GM21447 (cell line): ENCODE data around the gene SH3RF3.

Experiments used
- ATAC-seq: cut with Tn5 transposase; IDR thresholded peaks from one replicate; pipeline ENCODE4 v1.9.1; 2021; ENCODE audit not compliant: unreplicated experiment

Gene SH3RF3

DNA sequence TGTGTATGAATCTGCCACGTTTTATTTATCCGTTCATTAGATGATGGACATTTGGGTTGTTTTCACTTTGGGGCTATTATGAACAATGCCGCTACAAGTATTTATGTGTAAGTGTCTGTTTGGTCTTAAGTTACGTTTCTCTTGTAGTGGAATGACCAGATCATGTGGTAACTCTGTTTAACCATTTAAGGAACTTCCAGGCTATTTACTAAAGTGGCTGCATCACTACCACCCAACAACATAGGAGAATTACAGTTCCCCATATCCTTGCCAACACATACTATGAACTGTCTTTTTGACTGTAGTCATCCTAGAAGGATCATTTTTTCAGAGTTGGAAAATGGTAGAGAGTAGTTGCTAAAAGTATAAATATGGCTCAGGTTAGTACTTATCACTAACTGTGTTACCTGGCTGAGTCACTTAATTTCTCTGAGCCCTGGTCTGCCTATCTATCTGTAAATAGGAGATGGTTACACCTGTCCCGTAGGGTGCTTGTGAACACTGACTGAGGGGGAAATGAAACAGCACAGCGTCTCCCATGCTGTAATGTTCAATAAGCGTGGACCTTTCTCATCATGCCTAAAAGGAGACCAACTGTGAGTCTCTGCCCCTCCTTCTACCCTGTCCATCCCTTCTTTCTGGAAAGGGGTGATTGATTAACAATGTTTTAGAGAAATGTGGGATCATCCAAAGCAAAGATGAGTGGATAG, 103.1 kb downstream of the SH3RF3 start:
- no peak for ATAC-seq

DNA sequence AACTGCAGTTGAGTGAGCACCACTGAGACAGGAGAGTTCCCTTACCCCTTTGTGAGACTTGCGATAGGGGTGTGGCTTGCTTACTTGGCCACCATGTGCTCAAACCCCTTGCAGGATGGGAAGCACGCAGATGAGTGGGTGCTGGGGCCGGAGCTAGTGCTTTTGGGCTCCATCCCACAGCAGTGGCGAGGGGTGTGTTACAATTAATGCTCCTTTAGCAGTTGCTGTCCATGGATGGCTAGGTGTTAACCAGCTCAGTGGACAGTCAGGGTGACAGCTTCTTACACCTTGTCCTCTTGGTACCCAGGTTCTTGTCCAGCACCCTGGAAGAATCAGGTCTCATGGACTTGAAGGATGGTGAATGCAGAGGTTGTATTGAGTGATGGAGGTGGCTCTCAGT, 103.9 kb downstream of the SH3RF3 start:
- no peak for ATAC-seq

DNA sequence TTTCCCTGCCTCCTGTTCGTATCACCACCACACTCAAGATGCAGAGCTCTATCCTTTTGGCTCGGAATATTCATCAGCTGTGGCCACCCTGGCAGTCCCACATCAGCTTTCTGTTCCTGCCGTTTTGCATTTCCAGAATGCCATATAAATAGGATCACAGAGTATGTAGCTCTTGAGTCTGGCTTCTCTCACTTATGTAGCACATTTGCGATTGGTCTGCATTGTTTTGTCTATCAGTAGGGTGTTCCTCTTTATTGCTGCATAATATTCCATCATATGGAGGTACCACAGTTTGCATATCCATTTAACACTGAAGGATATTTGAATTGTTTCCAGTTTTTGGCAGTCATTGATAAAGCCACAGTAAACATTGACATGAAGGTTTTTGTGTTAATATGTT, 104.6 kb downstream of the SH3RF3 start:
- no peak for ATAC-seq

- no peak for ATAC-seq
Measured at GRCh38 chr2:109234355-109234754, 105.3 kb downstream of the SH3RF3 start.

DNA sequence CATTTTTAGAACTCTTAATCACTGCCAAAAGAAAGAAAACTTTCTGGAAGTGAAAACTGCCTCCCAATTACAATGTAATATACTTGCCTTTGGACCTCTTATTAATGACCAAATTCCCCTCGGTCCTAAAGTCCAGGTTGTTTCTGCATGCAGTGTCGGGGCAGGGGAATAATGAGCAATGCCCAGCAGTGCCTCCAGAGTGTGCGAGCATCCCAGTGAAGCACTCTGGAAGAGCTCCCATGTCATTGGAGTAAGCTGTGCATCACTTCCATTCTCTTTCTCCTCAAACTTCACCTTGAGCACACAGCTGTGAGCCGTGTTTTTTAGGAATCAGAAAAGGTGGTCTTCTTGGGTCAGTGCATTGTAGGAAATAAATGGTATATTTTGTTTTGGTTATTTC, 107.1 kb downstream of the SH3RF3 start:
- ATAC-seq, result no peak

DNA sequence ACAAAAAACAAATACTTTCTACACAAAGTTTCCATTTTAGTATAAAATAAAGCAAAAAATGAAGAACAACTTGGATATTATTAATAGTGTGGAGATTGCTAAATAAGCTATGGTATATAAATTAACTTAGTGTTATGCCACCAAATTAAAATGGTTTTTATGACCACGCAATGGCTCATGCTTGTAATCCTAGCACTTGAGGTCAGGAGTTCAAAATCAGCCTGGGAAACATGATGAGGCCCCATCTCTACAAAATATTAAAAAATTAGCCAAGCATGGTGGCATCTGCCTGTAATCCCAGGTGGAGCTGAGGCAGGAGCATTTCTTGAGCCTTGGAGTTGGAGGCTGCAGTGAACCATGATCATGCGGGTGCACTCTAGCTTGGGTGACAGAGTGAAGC, 108.8 kb downstream of the SH3RF3 start:
- no peak for ATAC-seq

GRCh38 chr2:109238580-109238979, 109.6 kb downstream of the SH3RF3 start:
- ATAC-seq, result peak; percentile 98

GRCh38 chr2:109239720-109240119, 110.7 kb downstream of the SH3RF3 start:
- ATAC-seq, result no peak

DNA sequence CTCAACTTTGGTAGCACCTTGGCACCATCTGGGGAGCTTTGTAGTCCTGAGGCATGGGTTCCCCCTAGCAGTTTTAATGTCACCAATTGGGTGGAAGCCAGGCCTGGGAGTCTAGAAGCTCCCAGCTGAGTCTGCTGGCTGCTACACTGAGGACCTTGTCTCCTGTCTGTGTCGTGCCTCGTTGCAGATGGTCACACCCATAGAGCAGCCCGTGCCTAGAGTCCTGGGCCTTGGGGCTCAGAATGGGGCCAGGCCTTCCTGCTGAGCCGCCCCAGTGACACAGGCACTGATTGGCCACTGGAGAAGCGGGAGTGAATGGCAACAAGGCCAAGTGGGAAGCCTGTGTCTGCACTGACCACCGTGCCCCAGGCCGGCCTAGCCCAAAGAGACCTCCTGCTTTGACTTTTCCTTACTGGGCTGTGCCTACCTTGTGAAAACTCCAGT, 113.2 kb downstream of the SH3RF3 start:
- ATAC-seq, result no peak

GRCh38 chr2:109242654-109243331, 113.8 kb downstream of the SH3RF3 start:
- no peak for ATAC-seq

DNA sequence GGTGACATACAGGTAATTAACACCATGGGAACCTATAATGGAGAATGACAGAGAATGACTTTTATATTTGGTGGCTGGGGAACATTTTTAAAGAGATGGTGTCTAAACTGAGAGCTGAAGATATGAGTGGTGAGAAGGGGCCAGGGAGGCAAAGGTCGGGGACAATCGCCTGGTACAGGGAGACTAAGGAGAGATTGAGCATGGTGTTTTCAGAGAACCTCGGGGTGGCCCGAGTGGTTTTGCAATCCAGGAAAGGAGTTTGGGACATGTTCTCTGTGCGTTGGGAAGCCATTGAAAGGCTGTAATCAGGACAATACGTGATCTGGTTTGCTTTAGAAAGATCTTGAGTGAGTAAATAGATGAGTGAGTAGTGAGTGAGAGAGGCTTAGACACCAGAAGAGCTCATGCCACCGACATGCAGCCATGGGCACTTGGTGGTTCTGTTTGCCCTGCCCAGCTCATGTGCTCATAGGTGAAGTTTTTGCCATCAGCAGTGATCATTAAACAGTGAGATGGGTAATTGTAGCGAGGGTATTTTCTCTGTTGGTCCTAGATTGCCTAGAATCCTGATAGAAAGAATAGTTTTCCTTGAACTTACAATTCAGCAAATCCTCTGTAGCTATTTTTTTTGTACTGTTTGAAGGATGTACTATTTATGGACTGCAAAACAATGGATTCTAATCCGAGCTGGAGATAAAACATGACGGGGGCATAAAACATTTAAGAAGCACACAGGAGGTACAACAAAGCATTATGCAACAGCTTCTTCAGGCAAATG, 114.7 kb downstream of the SH3RF3 start:
- ATAC-seq, result no peak

DNA sequence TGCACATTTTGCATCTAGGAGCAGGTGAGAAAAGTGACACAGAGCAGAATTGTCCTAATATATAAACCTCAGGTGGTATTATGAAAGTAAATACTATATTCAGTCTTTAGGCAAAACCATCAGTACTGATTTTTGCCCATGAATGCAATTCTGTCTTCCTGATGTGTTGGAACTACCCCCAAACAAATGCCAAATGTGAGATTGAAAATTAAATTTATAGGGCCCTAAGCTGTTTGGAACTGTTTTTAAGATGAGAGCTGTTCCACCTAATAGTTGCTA, 115.2 kb downstream of the SH3RF3 start:
- ATAC-seq, result no peak

DNA sequence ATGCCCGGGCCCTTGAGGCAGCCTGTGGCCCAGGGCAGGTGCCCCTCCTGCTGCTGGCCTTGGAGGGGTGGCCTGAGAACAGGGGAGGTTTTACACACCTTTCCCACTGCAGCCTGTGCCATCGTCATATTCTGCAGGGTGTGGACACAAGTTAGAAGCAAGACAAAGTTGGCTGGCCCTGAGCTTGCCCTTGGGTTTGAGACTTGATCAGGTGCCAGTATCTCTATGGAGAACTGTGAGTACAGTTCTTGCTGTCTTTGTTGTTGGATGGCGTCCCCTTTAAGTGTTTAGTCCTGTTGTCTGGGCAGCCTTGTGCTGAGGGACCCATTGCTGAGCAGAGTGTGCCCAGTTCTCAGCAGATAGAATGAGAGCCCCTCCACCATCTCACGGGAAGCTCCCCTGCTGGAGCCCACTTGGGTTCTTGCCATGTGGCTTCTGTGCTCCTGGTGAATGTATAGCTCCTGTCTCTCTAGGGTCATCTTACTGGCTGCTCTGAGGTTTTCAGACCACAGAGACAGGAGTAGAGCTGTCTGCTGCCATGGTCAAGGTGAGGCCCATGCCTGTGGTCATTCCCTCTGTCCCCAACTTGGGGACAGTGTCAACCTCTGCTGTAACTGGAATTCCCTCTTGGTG, 115.9 kb downstream of the SH3RF3 start:
- no peak for ATAC-seq

- ATAC-seq, result no peak
Measured at GRCh38 chr2:109246176-109246575, 117.2 kb downstream of the SH3RF3 start.

- no peak for ATAC-seq
Measured at GRCh38 chr2:109246616-109247015, 117.6 kb downstream of the SH3RF3 start.

GRCh38 chr2:109247340-109247739, 118.3 kb downstream of the SH3RF3 start:
- ATAC-seq, result no peak

GRCh38 chr2:109247812-109248211, 118.8 kb downstream of the SH3RF3 start:
- no peak for ATAC-seq

- ATAC-seq, result no peak
Measured at GRCh38 chr2:109248590-109248989, 119.6 kb downstream of the SH3RF3 start.

GRCh38 chr2:109253217-109253616, 124.2 kb downstream of the SH3RF3 start:
- ATAC-seq, result no peak

DNA sequence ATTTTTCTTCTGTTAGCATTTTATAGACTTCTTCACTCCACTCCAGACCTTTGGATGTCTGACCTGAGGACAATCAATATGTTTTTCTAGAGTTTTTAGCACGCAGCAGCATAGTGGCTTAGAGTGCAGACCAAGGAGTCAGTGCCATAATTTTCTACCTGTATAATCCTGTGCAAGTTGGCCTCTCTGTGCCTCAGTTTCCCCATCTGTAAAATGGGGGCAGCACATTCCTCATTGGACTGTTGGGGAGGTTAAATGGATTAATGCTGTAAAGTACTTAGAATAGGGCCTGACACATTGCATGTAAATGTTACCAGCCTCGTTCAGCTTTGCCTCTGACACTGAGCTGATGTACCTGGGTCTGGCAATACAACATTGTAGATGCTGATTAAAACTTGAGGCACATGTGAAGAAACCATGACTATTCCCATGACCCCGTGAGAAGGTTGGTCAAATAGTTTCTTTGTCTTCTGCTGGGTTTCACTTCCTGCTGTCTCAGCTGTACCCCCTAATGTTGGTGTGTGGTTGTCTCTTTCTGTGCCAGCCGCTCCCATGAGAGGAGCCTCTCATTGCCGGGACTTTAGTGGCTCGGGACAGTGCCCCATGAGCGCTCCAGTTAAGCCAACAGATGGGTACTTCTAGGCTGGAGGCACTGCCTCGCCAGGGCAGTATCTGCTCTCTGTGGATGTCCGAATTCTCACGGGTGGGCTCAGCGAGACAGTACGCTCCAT, 125.3 kb downstream of the SH3RF3 start:
- no peak for ATAC-seq

DNA sequence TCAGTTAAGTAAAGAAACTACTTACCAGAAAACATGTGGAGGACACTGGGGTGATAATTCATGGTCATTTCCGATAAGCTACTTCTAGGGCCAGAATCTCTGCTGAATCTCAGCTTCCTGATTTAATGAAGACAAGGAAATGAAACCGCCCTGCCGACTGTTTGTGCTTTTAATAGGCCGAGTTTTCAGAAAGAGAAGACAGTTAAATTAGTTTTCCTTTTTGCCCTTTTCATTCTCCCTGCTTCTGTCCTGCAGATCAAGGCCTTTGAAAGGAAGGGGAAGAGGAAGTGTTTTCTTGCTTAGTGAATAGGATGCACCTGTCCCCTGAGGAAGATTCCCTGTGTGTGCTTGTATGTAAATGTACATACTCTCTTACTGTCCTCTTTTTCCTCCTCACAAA, 126.6 kb downstream of the SH3RF3 start:
- ATAC-seq, result no peak
